ENCODE data around the gene BSND.

The BSND gene

GRCh38 chr1:54973205-54973921 lies 25.4 kb upstream of the BSND start:
- no peak for DNase-seq
- Histone ChIP-seq H3K27ac (ENCODE audit: low read length) (no peak overlapping the region), H2AFZ (ENCODE audit: low read length) (no peak overlapping the region), H3K9me3 (replicated peaks; ENCODE audit: insufficient read depth, low read length) (no peaks in the 10 kb centered on the region), H3K4me2 (ENCODE audit: low read depth, low read length) (no peak overlapping the region), H3K9me2 (replicated peaks; ENCODE audit: insufficient read depth, low read length) (no peaks in the 10 kb centered on the region), H3K36me3 (replicated peaks; ENCODE audit: insufficient read depth, low read length) (no peaks in the 10 kb centered on the region), H3K79me2 (ENCODE audit: low read length) (no peaks in the 10 kb centered on the region), H3K9ac (ENCODE audit: low read length) (no peak overlapping the region), H4K20me1 (ENCODE audit: insufficient read depth, low read length) (no peaks in the 10 kb centered on the region), H3K4me3 (ENCODE audit: low read length) (no peak overlapping the region), H3K27me3 (replicated peaks; ENCODE audit: insufficient read depth, low read length) (no peaks in the 10 kb centered on the region), H3K4me1 (ENCODE audit: low read length) (no peaks in the 10 kb centered on the region), H3F3A (ENCODE audit: insufficient read depth, low read length) (no peaks in the 10 kb centered on the region)
- TF ChIP-seq EZH2phosphoT487 (IDR thresholded peaks at IDR 0.05; ENCODE audit: low read length), result no peak

GRCh38 chr1:54975356-54976108 lies 23.2 kb upstream of the BSND start:
- Histone ChIP-seq H3K27me3 (replicated peaks; ENCODE audit: insufficient read depth, low read length) (no peaks in the 10 kb centered on the region), H3K4me3 (ENCODE audit: low read length) (no peak overlapping the region), H3K9me2 (replicated peaks; ENCODE audit: insufficient read depth, low read length) (no peaks in the 10 kb centered on the region), H4K20me1 (ENCODE audit: insufficient read depth, low read length) (no peaks in the 10 kb centered on the region), H3K79me2 (ENCODE audit: low read length) (no peaks in the 10 kb centered on the region), H3K9ac (ENCODE audit: low read length) (no peak overlapping the region), H3K4me1 (ENCODE audit: low read length) (no peaks in the 10 kb centered on the region), H3K27ac (ENCODE audit: low read length) (no peak overlapping the region), H2AFZ (ENCODE audit: low read length) (no peak overlapping the region), H3K36me3 (replicated peaks; ENCODE audit: insufficient read depth, low read length) (no peaks in the 10 kb centered on the region), H3K9me3 (replicated peaks; ENCODE audit: insufficient read depth, low read length) (no peaks in the 10 kb centered on the region), H3F3A (ENCODE audit: insufficient read depth, low read length) (no peaks in the 10 kb centered on the region), H3K4me2 (ENCODE audit: low read depth, low read length) (no peak overlapping the region)
- TF ChIP-seq EZH2 (optimal IDR thresholded peaks at IDR 0.05; ENCODE audit: low read depth, low read length), result no peak
- TF ChIP-seq EZH2phosphoT487 (IDR thresholded peaks at IDR 0.05; ENCODE audit: low read length), result no peak
- no peak for TF ChIP-seq CTCF (IDR thresholded peaks at IDR 0.05; ENCODE audit: low read length)
- no peak for DNase-seq

GRCh38 chr1:54976747-54977146 lies 22.0 kb upstream of the BSND start:
- H3K27ac ChIP-seq (ENCODE audit: low read length), result no peak overlapping the region
- DNase-seq, result no peak
- no peaks in the 10 kb centered on the region for H3K79me2 ChIP-seq (ENCODE audit: low read length)
- TF ChIP-seq EZH2 (optimal IDR thresholded peaks at IDR 0.05; ENCODE audit: low read depth, low read length) (no peak), EZH2phosphoT487 (IDR thresholded peaks at IDR 0.05; ENCODE audit: low read length) (no peak), CTCF (IDR thresholded peaks at IDR 0.05; ENCODE audit: low read length) (no peak)
- H2AFZ ChIP-seq (ENCODE audit: low read length), result no peak overlapping the region
- no peak overlapping the region for H3K4me2 ChIP-seq (ENCODE audit: low read depth, low read length)
- H3K36me3 ChIP-seq (replicated peaks; ENCODE audit: insufficient read depth, low read length), result no peaks in the 10 kb centered on the region
- no peaks in the 10 kb centered on the region for H3K4me1 ChIP-seq (ENCODE audit: low read length)
- H3K9ac ChIP-seq (ENCODE audit: low read length), result no peak overlapping the region
- H3K27me3 ChIP-seq (replicated peaks; ENCODE audit: insufficient read depth, low read length), result peaks cover 2% of the 10 kb centered on the region; the same call in 1 of the 2 replicates
- H3K9me3 ChIP-seq (replicated peaks; ENCODE audit: insufficient read depth, low read length), result no peaks in the 10 kb centered on the region
- no peak overlapping the region for H3K4me3 ChIP-seq (ENCODE audit: low read length)
- no peaks in the 10 kb centered on the region for H3F3A ChIP-seq (ENCODE audit: insufficient read depth, low read length)
- H3K9me2 ChIP-seq (replicated peaks; ENCODE audit: insufficient read depth, low read length), result no peaks in the 10 kb centered on the region
- H4K20me1 ChIP-seq (ENCODE audit: insufficient read depth, low read length), result no peaks in the 10 kb centered on the region
